Stimulated activated CD8-positive, alpha-beta memory T cell treated with anti-CD3 and anti-CD28 coated beads, Interleukin-4, amount 100 ng/mL, for 48 hours (primary cell): Measurements from ENCODE around the gene COMMD3.
A peak's percentile ranks its signal among the peaks of the same experiment; 100 is the strongest.
"Not testable (repeated sequence)": the region's sequence is repeated elsewhere in the genome, so short reads cannot be mapped to it uniquely, and the experiment has no call there.

Experiments
- DNase-seq: peaks from one replicate; pipeline ENCODE4 v3.0.0-alpha.2; 2020

The COMMD3 gene

DNA sequence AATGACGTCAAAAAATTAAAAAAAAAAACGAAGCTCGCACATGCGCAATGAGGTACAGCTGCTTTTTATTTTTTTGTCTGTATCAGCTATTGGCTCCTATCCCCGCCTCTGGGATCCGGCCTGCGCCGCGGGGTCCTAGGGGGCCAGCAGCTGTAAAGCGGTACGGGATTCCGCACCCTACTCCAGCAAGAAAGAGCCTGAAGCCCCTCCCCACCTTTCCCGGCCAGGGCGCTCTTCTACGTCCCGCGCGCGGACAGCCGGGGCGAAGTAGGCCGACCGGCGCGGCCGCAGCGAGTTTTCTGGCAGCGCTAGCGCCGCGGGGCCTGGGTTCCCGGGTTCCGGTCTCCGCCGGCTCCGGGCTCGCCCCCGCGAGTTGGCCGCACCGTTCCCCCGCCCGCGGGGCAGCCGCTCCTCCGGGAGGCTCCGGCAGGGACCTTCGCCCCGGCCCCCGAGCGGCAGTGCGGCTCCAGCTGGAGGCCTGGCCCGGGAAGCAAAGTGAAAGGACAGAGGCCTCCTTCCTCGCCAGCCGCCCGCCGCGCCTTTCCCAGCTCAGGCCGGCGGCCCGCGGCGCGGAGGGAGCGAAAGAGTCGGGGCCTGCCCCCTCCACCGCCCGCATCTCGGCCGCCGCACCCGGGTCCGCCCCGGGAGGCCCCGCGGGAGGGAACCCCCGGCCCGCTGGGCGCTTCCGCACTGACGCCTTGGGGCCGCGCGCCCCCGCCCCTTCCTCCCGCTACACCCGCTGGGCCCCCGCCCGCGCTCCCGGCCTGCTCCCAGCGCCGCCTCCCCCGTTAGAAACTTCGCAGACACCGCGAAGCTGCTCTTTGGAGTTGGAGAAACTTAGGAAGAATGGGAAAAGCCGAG lies 24.4 kb downstream of the COMMD3 start:
- DNase-seq, result peak; percentile 74

DNA sequence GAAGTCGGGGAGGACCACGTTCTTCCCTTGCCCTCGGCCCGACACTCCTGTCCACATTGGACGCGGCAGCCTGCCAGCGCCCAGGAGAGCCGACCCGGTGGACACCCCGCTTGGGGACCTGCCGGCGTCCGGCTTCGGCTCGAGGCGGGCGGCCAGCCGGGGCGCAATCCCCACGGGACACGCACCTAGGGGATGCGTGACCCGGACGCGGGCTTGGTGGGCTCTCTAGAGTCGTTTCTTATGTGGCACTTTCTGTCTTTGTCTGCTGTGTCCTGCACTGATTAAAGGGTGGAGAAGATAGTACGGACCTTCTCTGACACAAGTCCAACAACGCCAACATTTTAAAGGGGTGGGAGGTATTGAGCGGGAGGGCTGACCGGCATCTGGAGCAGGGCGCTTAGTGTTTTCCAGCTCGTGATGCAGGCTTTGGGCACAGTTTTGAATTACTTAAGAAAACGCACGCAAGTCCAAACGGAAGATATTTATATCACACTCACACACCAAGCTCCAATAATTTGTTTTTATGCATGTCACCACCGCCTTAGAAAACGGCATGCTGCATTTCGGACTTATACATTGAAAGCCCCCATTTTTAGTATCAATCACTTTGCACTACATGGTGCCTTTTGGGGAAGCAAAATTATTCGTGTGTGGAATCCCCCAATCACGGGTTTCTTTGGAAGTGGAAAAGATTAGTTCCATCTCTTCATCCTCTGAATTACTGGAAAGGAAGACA lies 25.2 kb downstream of the COMMD3 start:
- DNase-seq, result no peak

DNA sequence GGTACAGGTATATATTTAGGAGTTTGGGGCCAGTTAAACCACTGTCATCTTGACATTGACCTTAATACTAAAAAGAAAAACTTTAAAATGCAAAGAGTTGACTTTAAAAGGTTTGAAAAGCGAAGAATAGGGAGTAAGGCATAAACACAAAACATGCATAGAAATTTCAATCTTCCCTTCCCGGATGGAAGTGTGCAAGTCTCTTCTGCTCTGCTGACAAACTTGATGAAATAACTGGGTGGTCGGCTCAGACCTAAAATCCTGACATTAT lies 25.7 kb downstream of the COMMD3 start:
- DNase-seq, result no peak

DNA sequence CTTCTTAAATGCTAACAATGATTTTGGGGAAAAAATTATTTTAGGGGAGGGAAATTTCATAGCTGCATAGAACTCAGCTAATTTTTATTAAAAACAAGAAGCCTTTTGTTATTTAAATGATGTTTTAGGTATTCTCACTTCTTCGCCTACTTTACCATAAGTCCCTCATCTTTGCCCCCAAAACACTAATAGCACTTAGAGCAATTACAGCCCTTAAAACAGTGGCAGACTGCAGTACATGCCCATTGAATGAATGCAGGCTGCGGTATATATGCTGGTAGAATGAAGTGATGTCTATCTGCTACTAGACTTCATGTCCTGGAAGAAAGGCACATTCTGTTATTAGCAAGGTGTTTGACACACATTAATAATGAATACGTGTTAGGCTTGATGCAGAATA lies 26.2 kb downstream of the COMMD3 start:
- no peak for DNase-seq

DNA sequence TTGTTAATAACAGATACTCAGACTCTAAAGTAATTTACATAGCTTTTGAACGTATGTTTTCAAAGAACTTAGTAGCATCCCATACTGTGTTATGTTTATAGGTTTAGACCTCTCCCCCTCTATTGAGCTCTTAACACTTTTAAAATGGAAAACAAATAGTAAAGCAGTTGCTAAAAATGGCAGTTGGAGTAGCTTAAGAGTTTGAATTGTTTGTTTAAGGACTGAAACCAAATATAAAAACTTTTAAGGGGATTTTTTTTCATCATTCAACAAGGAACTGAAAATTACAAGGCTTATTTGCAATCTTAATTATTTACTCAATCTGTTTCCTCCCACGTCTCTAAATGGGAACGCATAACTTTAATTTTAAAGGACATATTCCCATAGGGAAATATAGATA lies 27.5 kb downstream of the COMMD3 start:
- no peak for DNase-seq

DNA sequence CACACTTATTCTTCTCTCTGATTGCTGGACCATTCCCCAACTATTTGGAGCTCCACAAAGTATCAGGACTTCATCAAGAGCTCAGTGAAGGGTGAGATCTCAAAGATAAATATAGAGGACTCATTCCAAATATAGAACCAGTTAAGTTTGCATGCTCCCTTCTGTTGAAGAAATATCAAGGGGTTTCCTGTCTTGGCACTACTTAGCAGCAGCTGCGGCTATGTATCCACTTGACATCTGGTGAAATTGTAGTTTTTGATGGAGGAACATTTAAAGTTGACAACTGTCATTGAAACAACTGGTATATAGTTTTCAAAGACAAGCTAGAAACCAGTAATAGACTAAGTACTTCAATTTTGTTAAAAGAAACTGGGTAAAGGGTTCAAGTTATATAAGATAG lies 28.1 kb downstream of the COMMD3 start:
- no peak for DNase-seq

DNA sequence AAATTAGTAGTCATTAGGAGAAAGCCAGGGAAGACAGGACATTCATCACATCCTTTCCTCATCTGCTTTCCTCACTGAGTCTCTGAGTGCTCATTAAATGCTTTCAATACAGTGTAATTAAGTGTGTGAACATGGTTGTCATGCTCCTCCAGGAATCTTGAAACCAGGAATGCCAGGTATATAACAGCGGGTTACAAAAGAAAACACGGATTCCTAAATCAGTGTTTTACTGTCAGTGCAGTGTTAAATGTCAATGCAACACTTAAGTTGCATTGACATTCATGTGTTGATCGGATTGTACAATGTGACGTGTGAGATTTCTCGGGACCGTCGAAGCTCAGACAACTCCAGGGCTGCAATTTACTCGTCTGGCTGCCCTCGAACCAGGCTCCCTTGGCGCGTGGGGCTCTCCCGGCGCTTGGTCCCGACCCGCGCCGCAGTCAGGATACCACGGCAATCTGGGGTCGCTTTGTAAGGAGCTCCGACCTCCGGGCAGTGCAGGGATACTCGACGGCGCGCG lies 28.7 kb downstream of the COMMD3 start:
- DNase-seq, result no peak

DNA sequence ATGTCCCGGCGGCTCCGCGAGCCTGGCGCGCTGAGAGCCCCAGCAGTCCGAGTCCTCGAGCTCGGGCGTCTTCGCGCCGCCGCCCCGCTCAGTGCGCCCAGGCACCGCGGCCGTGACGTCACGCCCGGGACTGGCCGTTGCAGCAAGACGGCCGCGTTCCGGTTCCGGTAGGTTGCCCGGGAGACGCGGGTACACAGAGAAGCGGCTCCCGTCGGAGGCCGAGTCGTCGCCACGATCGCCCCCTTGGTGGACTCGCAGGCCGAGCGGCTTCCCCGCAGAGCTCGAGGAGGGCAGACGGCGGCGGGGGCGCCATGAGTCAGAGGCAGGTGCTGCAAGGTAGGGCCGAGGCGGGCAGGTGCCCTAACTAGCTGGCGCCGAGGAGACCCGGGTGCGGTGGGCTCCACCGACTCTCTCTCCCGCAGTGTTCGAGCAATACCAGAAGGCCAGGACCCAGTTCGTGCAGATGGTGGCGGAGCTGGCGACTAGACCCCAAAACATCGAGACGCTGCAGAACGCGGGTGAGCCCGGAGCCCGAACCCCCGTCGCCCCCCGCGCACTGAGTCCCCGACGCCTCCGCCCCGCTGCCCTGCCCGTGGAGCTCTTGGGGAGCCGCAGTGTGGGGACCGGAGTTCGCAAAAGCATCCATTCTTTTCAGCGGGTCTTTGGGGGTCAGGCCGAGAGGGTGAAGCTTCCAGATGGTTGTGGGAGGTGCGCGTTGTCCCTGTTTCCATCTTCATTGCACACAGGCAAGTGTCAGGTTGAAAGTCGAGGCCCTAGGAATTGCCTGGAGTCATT lies 29.3 kb downstream of the COMMD3 start, which contains the start of gene SPAG6:
Gene SPAG6 (plus strand): TSS at position 196 of the 795 bp plus-strand sequence. CDS start 116 bp downstream, at position 312.
- DNase-seq, result peak; percentile 73

DNA sequence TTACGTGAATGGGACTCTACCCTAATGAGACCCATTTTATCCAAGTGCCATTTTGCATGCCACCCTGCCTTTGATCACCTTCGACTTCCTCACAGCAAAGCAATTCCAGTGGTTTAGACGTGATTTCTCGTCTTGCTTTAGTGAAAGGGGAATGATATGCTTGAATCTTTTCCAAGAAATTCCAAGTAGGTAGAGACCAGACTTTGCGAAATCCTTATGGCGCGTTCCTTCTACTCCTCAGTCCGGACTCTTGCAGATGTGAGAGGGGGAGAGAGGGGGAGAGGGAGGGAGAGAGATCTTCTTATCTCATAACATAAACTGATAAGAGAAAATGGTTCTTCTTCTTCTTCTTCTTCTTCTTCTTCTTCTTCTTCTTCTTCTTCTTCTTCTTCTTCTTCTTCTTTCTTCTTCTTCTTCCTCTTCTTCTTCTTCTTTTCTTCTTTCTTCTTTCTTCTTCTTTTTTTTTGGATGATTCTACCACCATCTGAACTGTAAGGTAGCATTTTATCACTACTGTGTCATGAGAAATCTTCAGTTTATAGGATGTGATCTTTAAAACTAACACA lies 30.0 kb downstream of the COMMD3 start:
- DNase-seq, result no peak

DNA sequence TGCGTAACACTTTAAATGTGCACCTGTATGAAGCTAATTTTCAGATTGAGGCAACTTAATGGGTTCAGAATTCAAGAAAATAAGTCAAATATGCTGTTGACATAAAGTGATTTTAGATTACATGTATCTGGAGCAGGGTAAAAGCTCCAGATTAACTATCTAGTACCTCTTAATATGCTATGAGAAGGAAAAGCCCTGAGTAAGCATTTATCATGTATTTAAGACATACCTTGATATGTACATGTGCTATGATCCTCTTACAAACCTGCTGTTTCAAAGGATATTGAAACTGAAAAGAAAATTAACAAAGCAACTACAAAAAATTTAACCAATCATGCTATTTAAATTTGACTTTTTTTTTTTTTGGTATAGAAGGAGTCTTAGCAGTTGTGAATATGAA lies 33.6 kb downstream of the COMMD3 start:
- DNase-seq, result no peak

DNA sequence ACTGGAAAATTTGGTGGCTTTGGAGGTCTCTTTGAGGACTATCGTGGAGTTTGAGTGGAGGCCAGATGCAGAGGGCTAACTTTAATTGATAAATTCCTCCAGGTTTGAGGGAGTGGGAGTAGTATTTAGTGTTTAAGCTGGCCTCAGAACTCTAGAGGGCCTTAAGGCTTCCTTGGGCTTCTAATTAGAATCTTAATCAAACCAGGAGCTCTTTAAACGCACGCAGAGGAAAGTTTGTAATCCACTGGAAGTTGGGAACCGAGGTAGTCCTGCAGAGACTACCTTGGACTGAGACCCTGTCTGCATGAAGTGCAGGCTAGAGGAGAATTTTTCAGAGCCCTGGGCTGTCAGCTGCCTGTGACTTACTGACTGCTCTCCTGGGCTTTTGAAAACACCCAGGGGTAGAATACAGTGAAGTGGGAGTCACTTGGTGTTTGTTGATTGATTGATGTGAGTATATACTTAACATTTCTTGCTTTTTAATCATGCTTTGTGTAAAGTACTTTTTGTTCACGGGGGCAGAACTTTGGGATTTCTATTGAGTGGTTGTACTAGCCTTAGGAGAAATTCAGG lies 35.0 kb downstream of the COMMD3 start:
- DNase-seq, result no peak

DNA sequence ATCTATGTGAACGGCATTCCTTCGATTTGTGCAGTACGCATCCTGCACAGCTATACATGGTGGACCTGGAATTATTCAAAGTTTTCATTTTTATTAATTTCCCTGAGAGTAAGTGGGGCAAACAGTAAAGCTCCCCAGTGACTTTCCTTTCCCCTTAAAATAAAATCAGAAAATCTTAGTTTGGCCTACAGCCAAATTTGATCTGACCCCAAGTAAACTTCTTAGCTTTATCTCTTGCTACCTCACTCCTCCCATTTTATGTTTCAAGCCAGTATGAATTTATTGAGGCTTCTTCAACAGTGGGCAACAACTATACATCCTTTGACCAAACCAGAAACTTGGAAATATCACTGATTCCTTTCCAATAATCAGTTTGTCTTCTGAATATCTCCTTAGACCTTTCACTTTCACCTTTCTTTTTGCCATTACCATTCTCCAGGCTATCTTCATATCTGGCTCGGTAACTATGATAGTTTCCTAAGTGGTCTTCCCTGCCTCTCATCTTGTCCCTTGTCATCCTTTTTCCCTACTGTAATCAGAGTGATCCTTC lies 40.2 kb downstream of the COMMD3 start:
- no peak for DNase-seq

DNA sequence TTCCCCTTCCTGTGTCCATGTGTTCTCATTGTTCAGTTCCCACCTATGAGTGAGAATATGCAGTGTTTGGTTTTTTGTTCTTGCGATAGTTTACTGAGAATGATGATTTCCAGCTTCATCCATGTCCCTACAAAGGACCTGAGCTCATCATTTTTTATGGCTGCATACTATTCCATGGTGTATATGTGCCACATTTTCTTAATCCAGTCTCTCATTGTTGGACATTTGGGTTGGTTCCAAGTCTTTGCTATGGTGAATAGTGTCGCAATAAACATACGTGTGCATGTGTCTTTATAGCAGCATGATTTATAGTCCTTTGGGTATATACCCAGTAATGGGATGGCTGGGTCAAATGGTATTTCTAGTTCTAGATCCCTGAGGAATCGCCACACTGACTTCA lies 41.6 kb downstream of the COMMD3 start:
- not testable (repeated sequence) for DNase-seq

DNA sequence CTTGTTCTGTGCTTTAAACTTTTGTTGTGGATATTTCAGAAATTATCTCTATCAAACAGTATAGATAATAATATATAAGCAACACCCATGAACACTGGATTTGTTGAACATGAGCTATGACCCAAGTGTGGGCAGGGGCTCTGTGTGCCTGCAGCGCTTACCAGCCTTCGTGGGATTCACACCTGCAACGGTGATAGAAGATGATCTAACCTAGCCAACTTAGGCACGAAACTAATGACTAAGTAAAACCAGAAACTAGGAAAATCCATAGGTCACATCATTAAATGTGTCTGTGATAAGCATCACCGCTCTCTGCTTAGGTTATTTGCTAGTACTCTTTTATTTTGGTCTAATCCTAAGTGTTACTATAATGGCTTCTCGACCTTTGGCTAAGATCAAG lies 47.1 kb downstream of the COMMD3 start:
- no peak for DNase-seq

DNA sequence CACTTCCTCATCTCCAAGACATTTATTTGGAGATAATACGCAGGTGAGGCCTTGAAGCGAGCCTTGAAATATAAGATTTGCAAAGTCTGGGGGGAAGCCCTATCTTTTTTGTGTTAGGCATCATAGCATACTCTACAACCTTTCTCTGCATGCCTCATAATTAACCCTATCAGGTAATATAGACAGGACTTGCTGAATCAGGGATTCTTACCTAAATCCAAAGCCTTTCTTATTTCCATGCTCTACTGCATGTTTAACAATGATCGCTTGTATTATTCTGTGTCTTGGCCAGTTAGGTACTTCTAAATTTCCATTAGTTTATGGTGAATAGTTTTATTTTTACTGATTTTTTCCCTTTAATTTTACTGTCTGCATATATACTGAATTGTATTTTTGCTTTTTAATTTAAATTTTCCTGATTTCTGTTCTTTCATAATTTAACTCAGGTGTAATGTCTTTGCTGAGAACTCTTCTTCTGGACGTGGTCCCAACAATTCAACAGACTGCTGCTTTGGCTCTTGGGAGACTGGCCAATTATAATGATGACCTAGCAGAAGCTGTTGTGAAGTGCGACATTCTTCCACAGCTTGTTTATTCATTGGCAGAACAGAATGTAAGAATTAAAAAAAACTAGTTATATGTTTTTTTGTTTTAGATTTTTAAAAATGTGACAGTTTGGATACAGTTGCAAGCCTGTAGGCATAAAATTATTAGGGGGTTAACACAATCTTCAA lies 48.4 kb downstream of the COMMD3 start:
- no peak for DNase-seq

DNA sequence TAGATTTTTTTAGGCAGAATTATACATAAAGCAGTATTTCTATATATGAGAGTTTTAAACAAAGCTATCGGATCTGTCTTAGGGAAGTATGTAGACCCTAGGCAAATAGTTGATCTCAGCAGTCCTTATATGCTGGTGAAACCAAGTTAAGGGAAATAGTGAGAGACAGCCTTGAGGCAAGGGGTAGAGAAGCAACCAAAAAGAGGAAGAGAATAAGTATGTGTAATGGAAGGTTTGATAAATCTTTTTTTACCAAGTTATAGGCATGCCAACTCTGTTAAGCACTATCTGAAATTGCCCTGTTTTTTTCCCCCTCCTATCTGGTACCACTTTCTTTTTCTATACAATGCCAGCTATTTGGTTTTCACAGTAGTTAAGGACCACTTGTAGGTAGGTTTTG lies 49.0 kb downstream of the COMMD3 start:
- DNase-seq, result no peak

DNA sequence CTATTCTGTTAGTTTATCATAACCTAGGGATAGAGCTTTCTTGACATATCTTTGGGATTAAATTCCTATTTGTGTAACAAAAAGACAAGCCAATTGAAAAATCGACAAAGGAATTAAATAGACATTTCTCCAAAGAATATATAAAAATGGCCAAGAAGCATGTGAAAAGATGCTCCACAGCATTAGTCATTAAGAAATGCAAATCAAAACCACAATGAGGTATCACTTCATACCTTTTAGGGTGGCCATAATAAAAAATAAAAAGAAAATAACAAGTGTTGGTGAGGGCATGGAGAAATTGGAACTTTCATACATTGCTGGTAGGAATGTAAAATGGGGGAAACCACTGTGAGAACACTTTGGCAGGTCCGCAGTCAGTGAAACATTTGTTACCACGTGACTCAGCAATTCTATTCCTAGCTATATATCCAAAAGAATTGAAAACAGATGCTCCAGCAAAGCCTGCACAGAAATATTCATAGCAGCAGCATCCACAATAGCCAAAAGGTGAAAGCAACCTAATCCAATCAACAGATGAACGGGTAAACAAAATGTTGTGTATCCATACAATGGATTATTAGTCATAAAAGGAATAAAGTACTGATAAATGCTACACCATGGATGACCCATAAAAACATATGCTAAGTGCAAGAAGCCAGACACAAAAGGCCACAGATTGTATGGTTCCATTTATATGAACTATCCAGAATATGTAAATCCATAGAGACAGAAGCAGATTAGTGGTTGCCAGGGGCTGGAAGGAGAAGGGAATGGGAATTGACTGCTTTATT lies 49.7 kb downstream of the COMMD3 start:
- no peak for DNase-seq

DNA sequence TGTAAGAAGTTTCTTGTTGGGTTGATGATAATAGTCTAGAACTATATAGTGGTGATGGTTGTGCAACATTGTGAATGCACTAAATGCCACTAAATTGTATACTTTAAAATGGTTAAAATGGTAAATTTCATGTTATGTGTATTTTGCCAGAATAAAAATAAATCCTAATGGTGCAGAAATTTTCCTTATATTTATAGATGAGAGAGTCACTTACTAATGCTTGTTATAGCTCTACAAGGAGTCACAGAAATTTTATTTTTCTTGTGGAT lies 50.2 kb downstream of the COMMD3 start:
- no peak for DNase-seq

DNA sequence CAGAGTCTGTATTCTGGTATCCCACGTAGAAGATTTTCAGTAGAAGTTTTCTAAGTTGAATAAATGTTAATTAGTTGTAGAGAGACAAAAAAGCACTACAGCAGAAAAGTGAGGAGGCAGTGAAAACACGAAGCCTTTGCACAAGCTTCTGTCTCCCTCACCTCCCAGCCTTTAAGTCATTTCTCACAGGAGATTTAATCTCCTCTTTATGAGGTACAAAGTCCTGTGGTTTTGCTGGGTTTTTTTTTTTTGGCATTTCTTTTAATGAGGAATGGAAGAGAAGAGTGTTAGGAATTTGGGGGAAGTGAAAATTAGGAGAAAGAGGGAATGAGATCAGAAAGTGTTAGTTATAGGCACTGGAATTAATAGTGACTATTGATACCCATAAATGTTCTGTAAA lies 50.6 kb downstream of the COMMD3 start:
- no peak for DNase-seq

DNA sequence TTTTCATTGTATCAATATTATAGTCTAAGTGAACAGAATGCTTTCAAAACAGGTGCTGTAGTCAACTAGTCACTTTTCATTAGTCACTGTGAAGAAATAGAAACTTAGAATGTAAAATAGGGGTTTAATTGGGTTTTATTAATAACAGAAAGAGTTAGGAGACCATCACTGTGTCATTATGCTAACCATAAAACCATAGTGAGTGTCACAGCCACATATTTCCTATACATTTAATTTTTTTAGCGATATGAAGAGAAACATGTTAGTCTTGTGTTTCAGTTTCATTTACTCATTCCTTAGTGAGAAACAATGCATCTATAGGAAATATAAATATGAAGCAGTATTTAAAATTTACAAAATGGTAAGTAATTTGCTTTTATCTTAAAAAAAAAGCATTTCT lies 51.3 kb downstream of the COMMD3 start:
- DNase-seq, result no peak

DNA sequence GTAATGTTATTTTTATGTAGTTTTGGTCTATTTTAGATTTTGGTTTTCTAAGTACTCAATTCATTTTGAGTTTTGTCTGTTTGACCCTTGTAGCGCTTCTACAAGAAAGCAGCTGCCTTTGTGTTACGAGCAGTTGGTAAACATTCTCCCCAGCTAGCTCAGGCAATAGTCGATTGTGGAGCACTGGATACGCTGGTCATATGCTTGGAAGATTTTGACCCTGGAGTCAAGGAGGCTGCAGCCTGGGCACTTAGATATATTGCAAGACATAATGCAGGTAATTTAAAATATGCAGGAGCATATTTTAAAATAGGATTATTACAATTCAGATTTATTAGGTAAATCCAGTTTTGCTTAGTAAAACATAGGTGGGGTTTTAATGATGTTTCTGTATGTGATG lies 52.2 kb downstream of the COMMD3 start:
- no peak for DNase-seq
